Glomerular visceral epithelial cell (primary cell): Measurements from ENCODE around the gene MLXIPL.
"Not testable (repeated sequence)": the region's sequence is repeated elsewhere in the genome, so short reads cannot be mapped to it uniquely, and the experiment has no call there.

Source experiments
- DNase-seq: peaks from one replicate; pipeline ENCODE4 v3.0.0-alpha.2; 2016; ENCODE audit errors: extremely low spot score

The MLXIPL gene, protein sequence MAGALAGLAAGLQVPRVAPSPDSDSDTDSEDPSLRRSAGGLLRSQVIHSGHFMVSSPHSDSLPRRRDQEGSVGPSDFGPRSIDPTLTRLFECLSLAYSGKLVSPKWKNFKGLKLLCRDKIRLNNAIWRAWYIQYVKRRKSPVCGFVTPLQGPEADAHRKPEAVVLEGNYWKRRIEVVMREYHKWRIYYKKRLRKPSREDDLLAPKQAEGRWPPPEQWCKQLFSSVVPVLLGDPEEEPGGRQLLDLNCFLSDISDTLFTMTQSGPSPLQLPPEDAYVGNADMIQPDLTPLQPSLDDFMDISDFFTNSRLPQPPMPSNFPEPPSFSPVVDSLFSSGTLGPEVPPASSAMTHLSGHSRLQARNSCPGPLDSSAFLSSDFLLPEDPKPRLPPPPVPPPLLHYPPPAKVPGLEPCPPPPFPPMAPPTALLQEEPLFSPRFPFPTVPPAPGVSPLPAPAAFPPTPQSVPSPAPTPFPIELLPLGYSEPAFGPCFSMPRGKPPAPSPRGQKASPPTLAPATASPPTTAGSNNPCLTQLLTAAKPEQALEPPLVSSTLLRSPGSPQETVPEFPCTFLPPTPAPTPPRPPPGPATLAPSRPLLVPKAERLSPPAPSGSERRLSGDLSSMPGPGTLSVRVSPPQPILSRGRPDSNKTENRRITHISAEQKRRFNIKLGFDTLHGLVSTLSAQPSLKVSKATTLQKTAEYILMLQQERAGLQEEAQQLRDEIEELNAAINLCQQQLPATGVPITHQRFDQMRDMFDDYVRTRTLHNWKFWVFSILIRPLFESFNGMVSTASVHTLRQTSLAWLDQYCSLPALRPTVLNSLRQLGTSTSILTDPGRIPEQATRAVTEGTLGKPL

DNA sequence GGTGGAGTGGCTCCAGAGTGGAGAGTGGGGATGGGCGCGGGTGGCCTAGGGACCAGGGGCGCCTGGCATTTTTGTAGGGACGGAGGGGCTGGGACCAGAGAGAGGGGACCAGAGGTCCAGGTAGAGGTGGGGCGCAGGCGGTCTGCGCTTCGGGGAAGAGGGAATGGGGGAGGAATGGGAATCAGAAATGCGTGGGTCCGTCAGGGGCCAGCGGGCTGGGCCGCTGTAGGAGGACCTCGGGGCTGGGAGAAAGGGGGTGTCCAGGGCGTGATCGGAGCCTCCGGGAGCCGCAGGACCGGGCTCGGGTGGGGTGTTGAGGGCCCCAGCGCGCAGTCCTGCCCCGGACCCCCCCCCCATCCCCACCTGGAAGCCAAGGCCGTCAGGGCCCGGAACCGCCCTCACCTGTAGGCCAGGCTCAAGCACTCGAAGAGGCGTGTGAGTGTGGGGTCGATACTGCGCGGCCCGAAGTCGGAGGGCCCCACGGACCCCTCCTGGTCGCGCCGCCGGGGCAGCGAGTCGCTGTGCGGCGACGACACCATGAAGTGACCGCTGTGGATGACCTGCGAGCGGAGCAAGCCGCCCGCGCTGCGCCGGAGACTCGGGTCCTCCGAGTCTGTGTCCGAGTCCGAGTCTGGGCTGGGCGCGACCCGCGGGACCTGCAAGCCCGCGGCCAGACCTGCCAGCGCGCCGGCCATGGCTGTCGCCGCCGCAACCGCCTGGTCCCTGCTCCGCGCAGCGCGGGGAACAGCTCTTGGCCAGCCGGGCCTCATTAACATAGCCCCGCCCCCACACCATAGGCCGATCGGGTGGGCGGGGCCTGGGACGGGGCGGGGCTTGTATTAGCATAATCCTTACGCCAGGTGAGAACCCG lies at the start of gene MLXIPL:
MLXIPL (minus strand) TSS at position 725 of the 871 bp plus-strand sequence; CDS start at position 695, 30 bp downstream.
- DNase-seq: peak; percentile 56

DNA sequence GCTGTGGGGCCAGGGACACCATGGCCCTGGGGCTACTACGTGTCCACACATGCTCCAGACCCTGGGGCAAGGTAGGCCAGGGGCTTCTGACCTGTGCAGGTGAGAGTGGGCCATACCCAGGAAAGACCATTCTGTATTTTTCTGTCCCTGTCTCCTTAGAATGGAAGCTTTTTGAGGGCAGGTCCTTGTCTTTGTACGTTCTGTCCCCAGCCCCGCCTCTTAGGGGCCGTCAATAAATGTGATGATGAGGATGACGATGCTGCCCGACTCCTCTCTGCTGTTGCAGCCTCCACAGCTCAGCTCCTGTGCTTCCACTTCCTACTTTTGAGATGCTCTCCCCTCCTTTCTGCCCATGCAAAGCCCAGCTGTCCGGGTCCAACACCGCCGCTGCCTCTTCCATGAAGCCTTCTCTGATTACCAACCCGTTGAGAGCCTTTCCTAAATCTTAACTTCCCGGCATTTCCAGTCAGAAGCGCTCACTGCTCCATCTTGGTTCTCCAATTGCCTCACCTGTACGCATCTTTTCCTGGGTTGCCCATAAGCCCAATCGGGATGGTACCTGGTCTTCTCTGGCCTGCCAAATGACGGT lies 47.6 kb upstream of the MLXIPL start:
- no peak for DNase-seq

DNA sequence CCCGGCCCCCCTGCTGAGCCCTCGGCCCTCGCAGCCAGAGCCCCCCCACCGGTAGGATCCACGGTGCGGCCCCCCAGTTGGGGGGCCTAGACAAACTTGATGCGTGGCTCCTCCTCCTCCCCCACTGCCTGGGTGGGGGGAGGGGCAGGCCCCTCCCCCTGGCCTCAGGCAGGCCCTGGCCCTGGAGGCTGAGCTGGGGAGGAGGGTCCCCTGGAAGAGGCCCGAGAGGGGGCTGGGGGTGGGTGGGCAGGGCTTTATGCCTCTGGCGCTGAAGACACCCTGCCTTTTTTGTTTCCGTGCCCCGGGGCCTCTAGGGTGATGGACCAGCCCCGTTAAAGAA lies 47.0 kb upstream of the MLXIPL start:
- no peak for DNase-seq

DNA sequence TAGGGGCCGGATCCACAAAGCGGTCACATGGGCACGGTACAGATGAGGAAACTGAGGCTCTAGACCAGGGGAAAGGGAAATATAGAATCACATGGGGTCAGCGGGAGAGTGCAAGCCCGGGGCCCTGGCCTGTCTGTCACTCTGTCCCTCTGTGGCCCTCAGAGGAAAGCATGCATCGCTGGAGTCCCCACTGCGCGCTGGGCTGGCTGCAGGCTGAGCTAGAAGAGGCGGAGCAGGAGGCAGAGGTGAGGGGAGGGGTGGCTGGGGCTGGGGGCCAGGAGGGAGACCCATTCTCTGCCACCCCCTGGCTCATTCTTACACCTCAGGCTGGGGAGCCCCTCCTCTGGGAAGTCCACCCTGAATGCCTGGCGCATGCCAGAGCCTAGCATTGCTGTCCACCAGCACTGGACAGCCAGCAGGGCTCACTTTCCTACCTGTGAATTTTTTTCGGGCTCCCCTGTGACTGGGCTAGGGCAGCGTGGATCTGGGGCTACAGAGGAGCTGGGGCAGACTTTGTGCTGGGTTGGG lies 45.6 kb upstream of the MLXIPL start:
- DNase-seq: no peak

DNA sequence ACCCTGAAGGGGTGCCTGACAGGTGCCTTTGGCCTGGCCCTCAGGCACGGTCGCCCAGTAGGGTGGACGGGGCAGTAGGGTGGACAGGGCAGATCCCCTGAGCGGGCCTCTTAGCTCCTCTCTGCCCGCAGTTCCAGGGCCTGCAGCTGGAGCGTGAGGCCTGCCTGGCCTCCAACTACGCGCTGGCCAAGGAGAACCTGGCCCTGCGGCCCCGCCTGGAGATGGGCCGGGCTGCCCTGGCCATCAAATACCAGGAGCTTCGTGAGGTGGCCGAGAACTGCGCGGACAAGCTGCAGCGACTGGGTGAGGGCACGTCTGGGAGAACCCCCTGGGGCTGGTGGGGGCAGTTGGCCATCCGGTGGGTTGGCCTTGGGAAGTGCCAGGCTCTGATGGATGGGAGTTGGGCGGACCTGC lies 45.0 kb upstream of the MLXIPL start:
- no peak for DNase-seq

DNA sequence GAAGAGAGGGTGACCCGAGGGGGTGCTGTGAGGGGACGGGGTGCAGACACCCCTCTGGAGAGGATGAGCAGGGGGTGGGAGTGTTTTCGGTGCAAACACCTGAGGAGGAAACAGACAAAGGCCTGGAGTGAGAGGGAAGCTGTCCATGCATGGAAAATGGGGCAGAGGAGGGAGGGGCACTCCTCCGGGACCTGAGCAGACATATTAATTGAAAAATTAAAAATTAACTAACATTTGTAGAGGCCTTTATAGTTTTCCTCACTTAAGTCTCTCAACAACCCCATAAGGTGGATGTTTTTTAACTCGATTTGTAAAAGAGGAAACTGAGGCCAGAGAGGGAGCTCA lies 44.5 kb upstream of the MLXIPL start:
- DNase-seq: no peak

DNA sequence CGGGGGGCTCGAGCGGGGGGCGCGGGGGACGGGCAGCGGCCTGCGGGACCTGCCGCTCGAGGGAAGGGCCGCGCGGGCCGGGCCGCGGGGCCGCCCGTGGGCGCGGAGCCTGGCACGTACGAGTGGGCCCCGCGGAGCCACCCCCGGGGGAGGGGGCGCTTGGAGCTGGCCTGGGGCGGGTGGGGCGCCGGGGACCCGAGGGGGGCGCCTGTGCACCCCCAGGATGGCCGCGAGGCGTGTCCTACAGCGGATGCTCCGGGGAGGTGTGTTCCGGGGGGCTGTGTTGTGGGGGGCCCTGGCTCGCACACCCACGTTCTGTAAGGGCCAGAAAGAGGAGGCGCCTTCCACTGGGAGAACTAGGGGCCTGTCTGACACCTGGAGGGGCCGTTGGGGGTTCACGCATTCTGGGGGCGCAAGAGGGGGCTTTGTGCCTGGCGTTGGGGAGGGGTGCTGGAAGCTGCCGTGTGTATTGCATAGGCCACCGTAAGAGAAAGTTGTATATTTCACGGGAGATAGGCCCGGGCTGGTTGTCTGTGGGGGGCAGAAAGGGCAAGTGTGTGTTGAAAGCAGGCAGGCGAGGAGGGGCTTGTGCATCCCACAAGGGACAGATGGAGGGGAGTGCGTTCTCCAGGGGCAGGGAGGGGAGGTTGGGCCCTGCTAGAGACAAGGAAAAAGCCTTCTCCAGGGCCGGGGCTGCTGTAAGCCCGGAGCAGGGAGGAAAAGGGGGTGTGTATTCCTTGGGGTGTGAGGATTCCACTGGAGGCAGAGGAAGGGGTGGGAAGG lies 44.0 kb upstream of the MLXIPL start:
- no peak for DNase-seq

DNA sequence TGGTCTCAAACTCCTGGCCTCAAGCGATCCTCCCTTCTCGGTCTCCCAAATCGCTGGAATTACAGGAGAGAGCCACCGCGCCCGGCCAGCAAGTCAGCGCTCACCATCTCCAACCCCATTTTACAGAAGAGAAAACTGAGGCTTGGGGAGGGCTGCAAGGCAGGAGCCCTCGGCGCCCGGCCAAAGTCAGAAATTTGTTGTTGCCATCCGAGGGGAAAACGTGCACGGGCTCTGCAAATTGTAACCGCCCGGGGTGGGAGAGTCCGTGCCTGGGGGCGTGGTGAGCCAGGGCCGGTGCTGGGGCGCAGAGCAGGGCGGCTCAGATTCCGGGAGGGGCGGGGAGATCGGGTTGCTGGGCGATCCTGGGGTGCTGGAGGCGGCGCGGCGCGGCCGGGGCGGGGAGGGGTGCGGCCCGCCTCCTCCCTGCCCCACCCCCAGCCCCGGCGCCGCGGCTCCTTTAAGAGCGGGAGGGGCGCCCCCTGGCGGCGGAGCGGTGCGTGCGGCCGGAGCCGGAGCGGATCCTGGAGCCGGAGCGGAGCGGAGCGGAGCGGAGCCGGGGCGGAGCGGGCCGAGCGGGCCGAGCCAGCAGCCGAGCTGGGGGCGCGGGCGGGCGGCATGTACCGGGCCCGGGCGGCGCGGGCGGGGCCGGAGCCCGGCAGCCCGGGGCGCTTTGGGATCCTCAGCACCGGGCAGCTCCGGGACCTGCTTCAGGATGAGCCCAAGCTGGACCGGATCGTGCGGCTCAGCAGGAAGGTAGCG lies 43.2 kb upstream of the MLXIPL start, which contains the start of gene VPS37D:
VPS37D (plus strand) TSS at position 488 of the 759 bp plus-strand sequence; CDS start at position 616, 128 bp downstream.
- DNase-seq: peak; percentile 89

DNA sequence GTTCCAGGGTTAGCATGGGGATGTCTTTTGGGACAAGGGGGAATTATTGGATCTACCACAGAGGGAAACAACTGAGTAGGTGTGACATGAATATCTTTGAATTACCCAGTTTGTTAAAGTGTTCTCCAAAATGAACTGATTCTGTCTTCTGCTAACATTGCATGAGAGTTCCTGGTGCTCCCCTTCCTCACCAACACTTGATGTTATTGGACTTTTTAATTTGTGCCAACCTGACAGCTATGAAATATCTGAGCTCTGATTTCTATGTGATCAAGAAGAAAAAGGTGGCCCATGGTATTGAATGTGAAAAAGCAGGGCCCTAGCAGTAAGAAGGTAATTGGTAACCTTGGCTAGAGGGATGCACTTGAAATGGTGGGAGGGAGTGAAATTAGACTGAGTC lies 38.7 kb upstream of the MLXIPL start:
- no peak for DNase-seq

DNA sequence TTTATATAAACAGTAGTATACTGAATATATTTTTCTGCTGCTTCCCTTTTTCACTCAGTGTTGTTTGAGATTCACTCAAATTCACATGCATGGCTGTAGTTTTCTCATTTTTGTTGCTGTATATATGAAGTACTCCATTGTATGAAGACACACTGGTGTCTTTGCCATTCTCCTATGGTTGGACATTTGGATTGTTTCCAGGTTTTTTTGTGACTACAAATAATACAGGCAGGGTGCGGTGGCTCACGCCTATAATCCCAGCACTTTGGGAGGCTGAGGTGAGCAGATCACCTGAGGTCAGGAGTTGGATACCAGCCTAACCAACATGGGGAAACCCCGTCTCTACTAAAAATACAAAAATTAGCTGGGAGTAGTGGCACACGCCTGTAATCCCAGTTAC lies 36.3 kb upstream of the MLXIPL start:
- not testable (repeated sequence) for DNase-seq

DNA sequence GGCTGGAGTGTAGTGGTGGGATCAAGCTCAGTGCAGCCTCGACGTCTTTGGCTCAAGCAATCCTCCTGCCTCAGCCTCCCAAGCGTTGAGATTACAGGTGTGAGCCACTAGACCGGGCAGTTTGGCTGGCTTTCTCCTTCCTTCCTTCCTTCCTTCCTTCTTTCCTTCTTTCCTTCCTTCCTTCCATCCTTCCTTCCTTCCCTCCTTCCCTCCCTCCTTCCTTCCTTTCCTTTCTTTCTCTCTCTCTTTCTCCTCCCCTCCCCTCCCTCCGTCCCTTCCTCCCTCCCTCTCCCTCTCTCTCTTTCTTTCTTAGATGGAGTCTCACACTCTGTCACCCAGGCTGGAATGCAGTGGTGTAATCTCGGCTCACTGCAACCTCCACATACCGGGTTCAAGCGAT lies 35.7 kb upstream of the MLXIPL start:
- DNase-seq: no peak

DNA sequence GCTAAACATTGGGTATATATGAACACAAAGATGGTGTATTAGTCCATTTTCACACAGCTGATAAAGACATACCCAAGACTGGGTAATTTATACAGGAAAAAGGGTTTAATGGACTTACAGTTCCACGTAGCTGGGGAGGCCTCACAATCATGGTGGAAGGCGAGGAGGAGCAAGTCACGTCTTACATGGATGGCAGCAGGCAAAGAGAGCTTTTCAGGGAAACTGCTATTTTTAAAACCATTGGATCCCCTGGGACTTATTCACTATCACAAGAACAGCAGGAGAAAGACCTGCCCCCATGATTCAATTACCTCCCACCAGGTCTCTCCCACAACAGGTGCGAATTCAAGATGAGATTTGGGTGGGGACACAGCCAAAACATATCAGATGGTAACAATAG lies 31.0 kb upstream of the MLXIPL start:
- DNase-seq: not testable (repeated sequence)

DNA sequence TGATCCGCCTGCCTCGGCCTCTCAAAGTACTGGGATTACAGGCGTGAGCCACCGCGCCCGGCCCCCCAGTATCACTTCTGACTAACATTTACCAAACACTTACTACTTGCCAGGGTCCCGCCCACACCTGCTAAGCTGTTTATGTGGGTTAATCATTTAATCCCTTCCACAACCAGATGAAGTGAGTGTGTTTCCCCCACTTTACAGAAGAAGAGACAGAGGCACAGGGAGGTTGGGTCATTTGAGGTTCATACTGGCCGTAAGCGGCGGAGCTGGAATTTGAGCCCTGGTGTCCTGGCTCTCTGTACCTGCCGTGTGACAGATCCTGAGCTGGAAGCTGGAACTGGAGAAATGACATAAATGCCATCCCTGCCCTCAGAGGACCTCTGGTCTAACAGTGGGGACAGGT lies 28.2 kb upstream of the MLXIPL start:
- peak; percentile 32 for DNase-seq

DNA sequence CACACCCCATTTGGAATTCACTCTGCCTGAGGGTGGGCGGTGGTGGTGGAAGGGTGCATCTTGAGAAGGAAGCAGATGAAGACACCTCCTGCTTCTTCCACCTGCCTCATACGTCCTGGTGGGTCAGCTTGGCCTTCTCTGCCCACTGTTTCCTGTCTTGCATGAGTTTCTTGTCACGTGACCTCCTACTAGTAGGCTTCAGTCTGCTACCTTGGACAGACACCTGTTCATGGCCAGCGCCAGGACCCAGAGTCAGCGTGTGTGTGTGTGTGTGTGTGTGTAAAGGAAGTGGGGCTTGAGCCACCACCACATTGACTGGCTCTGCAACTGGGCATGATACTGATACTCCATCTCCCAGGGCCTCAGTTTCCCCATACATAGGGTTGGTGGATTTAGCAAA lies 26.2 kb upstream of the MLXIPL start:
- DNase-seq: no peak

DNA sequence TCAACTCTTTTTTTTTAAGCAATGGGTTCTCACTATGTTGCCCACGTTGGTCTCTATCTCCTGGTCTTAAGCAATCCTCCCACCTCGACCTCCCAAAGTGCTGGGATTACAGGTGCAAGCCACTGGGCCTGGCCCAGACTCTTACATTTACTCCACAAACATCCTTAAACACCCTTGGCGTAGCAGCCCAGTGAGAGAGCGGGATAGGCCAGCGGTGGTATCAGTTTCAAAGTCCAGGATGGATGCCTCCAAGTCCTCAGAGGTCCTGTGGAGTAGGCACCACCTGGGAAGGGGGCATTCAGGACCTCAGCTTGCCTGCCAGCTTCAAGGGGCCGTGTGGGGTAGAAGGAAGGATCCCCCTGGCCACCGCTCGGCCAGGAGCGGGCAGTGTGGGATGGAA lies 25.3 kb upstream of the MLXIPL start:
- DNase-seq: no peak

DNA sequence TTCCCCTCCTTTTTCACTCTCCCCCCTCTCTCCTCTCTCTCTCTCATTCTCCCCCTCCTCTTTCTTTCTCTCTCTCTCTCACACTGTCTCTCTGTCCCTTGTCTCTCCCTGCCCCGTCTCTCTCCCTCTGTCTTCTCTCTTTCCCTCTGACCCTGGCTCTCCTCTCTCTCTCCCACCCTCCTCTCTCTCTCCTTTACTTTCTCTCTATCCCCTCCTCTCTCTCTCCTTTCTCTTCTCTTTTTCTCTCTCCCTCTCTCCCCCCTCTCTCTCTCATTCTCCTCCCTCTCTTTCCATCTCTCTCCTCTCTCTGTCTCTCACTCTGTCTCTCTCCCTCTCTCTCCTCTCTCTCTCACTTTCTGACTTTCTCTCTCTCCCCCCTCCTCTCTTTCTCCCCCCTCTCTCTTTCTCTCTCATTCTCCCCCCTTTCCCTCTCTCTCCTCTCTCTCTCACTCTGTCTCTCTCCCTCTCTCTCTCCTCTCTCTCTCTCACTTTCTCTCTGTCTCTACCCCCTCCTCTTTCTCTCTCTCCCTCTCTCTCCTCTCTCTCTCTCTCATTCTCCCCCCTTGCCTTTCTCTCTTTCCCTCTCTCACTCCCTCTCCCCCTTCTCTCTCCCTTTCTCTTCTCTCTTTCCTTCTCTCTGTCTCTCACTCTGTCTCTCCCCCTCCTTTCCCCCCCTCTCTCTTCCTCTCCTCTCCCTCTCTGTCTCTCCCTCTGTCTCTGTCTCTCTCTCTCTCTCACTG lies 24.4 kb upstream of the MLXIPL start:
- no peak for DNase-seq

DNA sequence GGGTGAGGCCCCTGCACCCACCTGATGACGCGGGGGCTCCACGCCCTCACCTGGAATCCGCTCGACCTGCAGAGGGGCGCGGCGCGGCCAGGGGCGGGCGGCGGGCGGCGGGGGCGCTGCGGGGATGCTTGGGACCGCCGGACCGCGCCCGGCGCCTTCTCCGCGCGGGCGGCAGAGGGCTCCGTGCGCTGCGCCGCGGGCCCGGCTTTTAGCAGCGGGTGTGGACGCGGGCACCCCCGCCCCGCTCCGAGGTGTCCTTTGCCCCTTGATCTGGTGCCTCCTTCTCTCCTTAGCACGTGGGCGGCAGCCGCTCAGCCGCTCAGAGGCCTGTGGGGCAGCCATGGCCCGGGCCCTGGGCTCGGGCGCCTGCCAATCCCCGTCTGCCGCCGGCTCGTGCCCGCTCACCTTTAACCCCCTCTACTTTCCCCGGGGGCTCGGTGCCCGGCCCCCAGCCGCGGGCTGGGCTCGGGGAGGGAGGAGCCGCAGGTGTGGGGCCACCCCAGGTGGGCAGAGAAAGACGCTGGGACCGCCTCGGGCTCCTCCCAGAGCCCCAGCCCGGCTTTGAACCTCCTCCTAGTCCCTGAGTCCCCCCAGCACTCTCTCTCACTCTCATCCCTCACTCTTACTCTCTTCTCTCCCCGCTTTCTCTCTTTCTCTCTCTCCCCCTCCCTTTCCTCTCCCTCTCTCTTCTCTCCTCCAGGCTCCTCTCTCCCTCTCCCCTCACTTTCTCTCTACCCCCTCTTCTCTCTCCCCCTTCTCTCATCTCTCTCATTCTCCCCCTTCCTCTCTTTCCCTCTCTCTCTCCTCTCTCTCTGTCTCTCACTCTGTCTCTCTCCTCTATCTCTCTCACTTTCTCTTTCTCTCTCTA lies 23.6 kb upstream of the MLXIPL start:
- no peak for DNase-seq
